ENCODE results near the gene ELOVL3. TPM values are rescaled to one million over a fixed set of nuclear protein-coding genes. Genes with fewer than 3 reads are reported as not detected.

The ELOVL3 gene
- total RNA-seq (2014; rRNA removed; shearing (Covaris generic)) (1.9 TPM in 1 of 2 replicates, not detected in the other), polyA plus RNA-seq (2016; fragmentation: Nextera tagmentation; extraction: Ambion mirVana) (1.4 and 1.9 TPM in 2 replicates)

GRCh38 chr10:102225646-102226541, at the start of gene ELOVL3:
TSS of gene ELOVL3 (plus strand) at chr10:102226299. CDS start at chr10:102226549, 250 bp downstream.
- Histone ChIP-seq H3K9me3 (ENCODE audit: low read depth) (no peaks in the 10 kb centered on the region), H3F3A (ENCODE audit: insufficient read depth) (peaks cover 14% of the 10 kb centered on the region), H3K4me3 (peak within 1 kb of the TSS; percentile 60), H3K79me2 (ENCODE audit: insufficient read depth) (no peaks in the 10 kb centered on the region), H3K4me2 (ENCODE audit: unreplicated experiment) (peak within 1 kb of the TSS; percentile 80), H3K9me2 (ENCODE audit: insufficient read depth) (no peaks in the 10 kb centered on the region), H3K36me3 (ENCODE audit: low read depth) (no peaks in the 10 kb centered on the region), H3K27me3 (replicated peaks; ENCODE audit: insufficient read depth) (no peaks in the 10 kb centered on the region; the same call in 1 of the 2 replicates), H2AFZ (peak within 1 kb of the TSS; percentile 95), H3K9ac (peak within 1 kb of the TSS; percentile 74), H3K27ac (peak within 1 kb of the TSS; percentile 82), H3K4me1 (ENCODE audit: insufficient read depth) (peaks cover 16% of the 10 kb centered on the region), H4K20me1 (ENCODE audit: insufficient read depth) (no peaks in the 10 kb centered on the region)
- no peak for TF ChIP-seq EZH2 (IDR thresholded peaks at IDR 0.05; ENCODE audit: insufficient read depth, poor library complexity, severe bottlenecking)
- no peak for TF ChIP-seq EZH2phosphoT487 (IDR thresholded peaks at IDR 0.05; ENCODE audit: insufficient read depth, low read depth)
- 3% methylated on average over 35 to 44 of the region's 47 CpGs for WGBS, 2 experiments (ENCODE audit: low coverage in 1 of 2, low lambda C conversion rate in 2 of 2, missing lambda C conversion rate in 2 of 2)
- in situ Hi-C loops (cut with MboI): loop anchor here (5.0 kb wide), 1 partner anchor 121 kb away; no protein-coding TSS in a partner anchor
- DNase-seq: peak; percentile 97

GRCh38 chr10:102184606-102185005, 41.5 kb upstream of the ELOVL3 start:
- no peak overlapping the region for H3K9ac ChIP-seq
- no peak overlapping the region for H2AFZ ChIP-seq
- no peak overlapping the region for H3K4me3 ChIP-seq
- no peak for TF ChIP-seq EZH2 (IDR thresholded peaks at IDR 0.05; ENCODE audit: insufficient read depth, poor library complexity, severe bottlenecking)
- TF ChIP-seq EZH2phosphoT487 (IDR thresholded peaks at IDR 0.05; ENCODE audit: insufficient read depth, low read depth): no peak
- H3K9me3 ChIP-seq (ENCODE audit: low read depth): no peaks in the 10 kb centered on the region
- 0 out of 2 replicates have a peak, but pooled peaks cover 3% of the 10 kb centered on the region for H3F3A ChIP-seq (ENCODE audit: insufficient read depth)
- no peaks in the 10 kb centered on the region for H3K9me2 ChIP-seq (ENCODE audit: insufficient read depth)
- in situ Hi-C loops (cut with MboI): no loop called here
- 80 to 83% methylated on average over 2 of the region's 2 CpGs for WGBS, 2 experiments (ENCODE audit: low coverage in 1 of 2, low lambda C conversion rate in 2 of 2, missing lambda C conversion rate in 2 of 2)
- H3K27ac ChIP-seq: no peak overlapping the region
- H3K36me3 ChIP-seq (ENCODE audit: low read depth): no peaks in the 10 kb centered on the region
- no peak for DNase-seq
- no peaks in the 10 kb centered on the region for H3K4me1 ChIP-seq (ENCODE audit: insufficient read depth)
- no peak overlapping the region for H3K4me2 ChIP-seq (ENCODE audit: unreplicated experiment)
- H3K79me2 ChIP-seq (ENCODE audit: insufficient read depth): no peaks in the 10 kb centered on the region
- H4K20me1 ChIP-seq (ENCODE audit: insufficient read depth): no peaks in the 10 kb centered on the region
- no peaks in the 10 kb centered on the region for H3K27me3 ChIP-seq (replicated peaks; ENCODE audit: insufficient read depth)

DNA sequence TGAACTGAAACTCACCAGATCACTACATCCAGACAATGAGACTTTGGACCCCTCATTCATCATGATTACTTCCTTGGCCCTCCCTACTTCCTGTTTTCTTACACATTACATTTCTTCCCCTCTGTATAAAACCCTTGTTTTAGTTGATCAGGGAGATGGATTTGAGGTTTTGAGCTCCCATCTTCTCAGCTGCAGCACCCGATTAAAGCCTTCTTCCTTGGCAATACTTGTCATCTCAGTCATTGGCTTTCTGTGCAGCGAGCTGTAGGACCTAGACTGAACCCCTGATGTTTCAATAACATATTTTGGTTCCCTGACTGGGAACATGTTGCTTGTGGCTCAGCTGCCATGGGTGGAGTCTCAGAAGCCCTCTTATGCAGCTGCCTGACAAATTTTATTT, 40.8 kb upstream of the ELOVL3 start:
- no peak for TF ChIP-seq EZH2phosphoT487 (IDR thresholded peaks at IDR 0.05; ENCODE audit: insufficient read depth, low read depth)
- no peak for TF ChIP-seq EZH2 (IDR thresholded peaks at IDR 0.05; ENCODE audit: insufficient read depth, poor library complexity, severe bottlenecking)
- Histone ChIP-seq H3K9me3 (ENCODE audit: low read depth) (no peaks in the 10 kb centered on the region), H4K20me1 (ENCODE audit: insufficient read depth) (no peaks in the 10 kb centered on the region), H3K27ac (no peak overlapping the region), H3K4me1 (ENCODE audit: insufficient read depth) (no peaks in the 10 kb centered on the region), H2AFZ (no peak overlapping the region), H3F3A (ENCODE audit: insufficient read depth) (0 out of 2 replicates have a peak, but pooled peaks cover 3% of the 10 kb centered on the region), H3K4me2 (ENCODE audit: unreplicated experiment) (no peak overlapping the region), H3K9ac (no peak overlapping the region), H3K4me3 (no peak overlapping the region), H3K9me2 (ENCODE audit: insufficient read depth) (no peaks in the 10 kb centered on the region), H3K36me3 (ENCODE audit: low read depth) (no peaks in the 10 kb centered on the region), H3K79me2 (ENCODE audit: insufficient read depth) (no peaks in the 10 kb centered on the region), H3K27me3 (replicated peaks; ENCODE audit: insufficient read depth) (no peaks in the 10 kb centered on the region)
- DNase-seq: no peak
- in situ Hi-C loops (cut with MboI): no loop called here
- WGBS, 2 experiments (ENCODE audit: low coverage in 1 of 2, low lambda C conversion rate in 2 of 2, missing lambda C conversion rate in 2 of 2): 21 to 26% methylated on average over 2 of the region's 2 CpGs

GRCh38 chr10:102185811-102186527, 40.1 kb upstream of the ELOVL3 start:
- H3K9me2 ChIP-seq (ENCODE audit: insufficient read depth): no peaks in the 10 kb centered on the region

More at GRCh38 chr10:102185811-102186527, 40.1 kb upstream of the ELOVL3 start:
- Histone ChIP-seq H3K9ac (no peak overlapping the region), H3K27ac (no peak overlapping the region), H3K79me2 (ENCODE audit: insufficient read depth) (no peaks in the 10 kb centered on the region), H3K9me3 (ENCODE audit: low read depth) (no peaks in the 10 kb centered on the region), H3K4me3 (no peak overlapping the region), H4K20me1 (ENCODE audit: insufficient read depth) (no peaks in the 10 kb centered on the region), H3K4me1 (ENCODE audit: insufficient read depth) (no peaks in the 10 kb centered on the region), H3K4me2 (ENCODE audit: unreplicated experiment) (peak overlapping the region; percentile 35), H2AFZ (no peak overlapping the region), H3K36me3 (ENCODE audit: low read depth) (no peaks in the 10 kb centered on the region), H3F3A (ENCODE audit: insufficient read depth) (0 out of 2 replicates have a peak, but pooled peaks cover 3% of the 10 kb centered on the region), H3K27me3 (replicated peaks; ENCODE audit: insufficient read depth) (no peaks in the 10 kb centered on the region)
- TF ChIP-seq EZH2 (IDR thresholded peaks at IDR 0.05; ENCODE audit: insufficient read depth, poor library complexity, severe bottlenecking): no peak
- TF ChIP-seq EZH2phosphoT487 (IDR thresholded peaks at IDR 0.05; ENCODE audit: insufficient read depth, low read depth): no peak
- in situ Hi-C loops (cut with MboI): no loop called here
- WGBS, 2 experiments (ENCODE audit: low coverage in 1 of 2, low lambda C conversion rate in 2 of 2, missing lambda C conversion rate in 2 of 2): 10% methylated on average over 12 to 15 of the region's 15 CpGs
- peak; percentile 47 for DNase-seq
